ENCODE data around the gene CHAF1A.

- no peak for TF ChIP-seq CTCF (IDR thresholded peaks at IDR 0.05; ENCODE audit: low read depth, low read length, missing input control)
- no peak for TF ChIP-seq JUND (IDR thresholded peaks at IDR 0.05)
- no peak for TF ChIP-seq YY1 (IDR thresholded peaks at IDR 0.05)
- no peak for TF ChIP-seq TAF1 (conservative IDR thresholded peaks at IDR 0.05)
- TF ChIP-seq RAD21 (IDR thresholded peaks at IDR 0.05) = no peak
- TF ChIP-seq MAX (IDR thresholded peaks at IDR 0.05) = no peak
- TF ChIP-seq ATF3 (IDR thresholded peaks at IDR 0.05) = no peak
These were observed 40.7 kb downstream of the CHAF1A start for GRCh38 chr19:4443188-4443587.
